SH-SY5Y (cell line): ENCODE data around the gene POLD2.

Source experiments
- GATA2 ChIP-seq: IDR thresholded peaks from 2 replicates; pipeline ENCODE4 v1.6.1; 2011; ENCODE audit warnings: mild to moderate bottlenecking, low read depth, low read length
- GATA3 ChIP-seq: IDR thresholded peaks from 2 replicates; pipeline ENCODE4 v1.6.1; 2011; ENCODE audit warnings: low read depth, mild to moderate bottlenecking, low read length, moderate library complexity

DNA sequence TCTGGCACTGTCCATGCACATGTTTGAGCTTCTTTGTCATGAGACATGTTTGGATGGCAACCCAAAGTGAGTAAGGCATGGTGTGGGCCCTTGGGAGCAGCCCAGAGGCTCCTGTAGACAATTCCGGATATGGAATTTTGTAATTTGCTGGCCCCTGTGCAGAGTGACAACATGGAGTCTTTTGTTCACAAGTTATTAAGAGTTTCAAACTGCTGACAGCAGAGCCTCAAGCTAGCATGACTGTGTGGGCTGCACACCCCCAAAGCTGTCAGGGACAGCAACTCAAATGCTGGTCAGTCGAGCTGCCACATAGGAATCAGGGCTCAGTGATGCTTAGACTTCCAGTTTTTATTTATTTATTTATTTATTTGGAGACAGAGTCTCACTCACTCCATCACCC, 24.8 kb upstream of the POLD2 start:
- no peak for TF ChIP-seq GATA3
- TF ChIP-seq GATA2, result no peak
